Ovary (tissue), 9 donors: Measurements from ENCODE around the gene ENOX2. TPM values are rescaled to one million over a fixed set of nuclear protein-coding genes. Genes with fewer than 3 reads are reported as not detected.

Experiments used
- DNase-seq, 5 donors: peaks; one replicate each; pipeline ENCODE4 v3.0.0-alpha.2; 2019 to 2020
- H3K27ac ChIP-seq, 2 donors: fragments of 200-600 bp; one replicate each; pipeline versions ENCODE4 v1.5.1 to v1.8.0; 2019 to 2022
- H3K27me3 ChIP-seq: fragments of 200-600 bp; one replicate; pipeline ENCODE4 v1.8.0; 2022
- H3K36me3 ChIP-seq: fragments of 200-600 bp; sonication (generic); one replicate; pipeline ENCODE4 v1.5.1; 2019
- H3K4me1 ChIP-seq: one replicate; pipeline ENCODE4 v1.8.1; 2013; ENCODE audit warnings: mild to moderate bottlenecking, moderate library complexity; ENCODE audit not compliant: insufficient read depth
- H3K4me3 ChIP-seq: fragments of 200-600 bp; sonication (generic); one replicate; pipeline ENCODE4 v1.5.1; 2017
- H3K9me3 ChIP-seq, 2 donors: fragments of 200-600 bp in 1 of 2; sonication (generic) in 1 of 2; one replicate each; pipeline versions ENCODE4 v1.5.1 to v1.8.1; 2013 to 2019; ENCODE audit warnings: mild to moderate bottlenecking in 1 of 2, moderate library complexity in 1 of 2
- EP300 ChIP-seq: sonication (generic); formaldehyde crosslinking; IDR thresholded peaks from one replicate; pipeline ENCODE4 v1.6.1; 2017; ENCODE audit warnings: antibody characterized with exemption
- POLR2A ChIP-seq: fragments of 450-650 bp; IDR thresholded peaks from one replicate; pipeline ENCODE4 v1.6.1; 2017; ENCODE audit warnings: antibody characterized with exemption, mild to moderate bottlenecking, moderate library complexity
- WGBS, 3 donors: extraction: QIAGEN DNeasy Blood & Tissue Kit in 1 of 3; methylation state at CpG; one replicate each; pipeline versions ENCODE4 v1.1.5 to v1.1.7; 2013 to 2017; 5-methylcytosine and 5-hydroxymethylcytosine counted together
- intact Hi-C, 4 donors: fragments of 100-400 bp; cut with DNase I; formaldehyde crosslinking; loops; one replicate each; pipeline versions ENCODE4 v1.11.0 to v1.15.1; 2022 to 2023
- polyA plus RNA-seq, 2 donors: library from polyadenylated mRNA; stranded (reverse); fragments of 200-250 nt in 1 of 2; fragments of 350-450 nt in 1 of 2; fragmentation: Illumina TruSeq in 1 of 2; extraction: RNeasy Lipid Tissue Mini Kit (QIAGEN cat#74804) in 1 of 2; gene quantifications; one replicate each; pipeline ENCODE4 v1.2.3, GENCODE V29; 2013 to 2014
- total RNA-seq, 7 donors: library from RNA; depleted of rRNA in 2 of 7; stranded (reverse); fragments of >200 nt in 2 of 7; fragmentation: NEBNext Ultra II Directional in 3 of 7; extraction: Animal tissue kit (Norgen Biotek cat#: 25700) in 3 of 7; gene quantifications; one replicate each; pipeline versions ENCODE4 v1.1.0 to v1.2.4, GENCODE V29; 2016 to 2023
- TF ChIP-seq, protein P1 (sequence below), 3 donors: fragments of 450-650 bp in 2 of 3; fragments of 200-600 bp in 1 of 3; IDR thresholded peaks; one replicate each; pipeline versions ENCODE4 v1.5.1 to v1.8.0; 2016 to 2022; ENCODE audit warnings: antibody characterized with exemption in 3 of 3, mild to moderate bottlenecking in 1 of 3
- donor health status: DM: no; HTN: no; CAD: no; lungs with moderate emphysema.
- donor health status: DM: no; HTN: no; CAD: no.
- donor health status: Bipolar disorder and iron deficiency.
- donor health status: DM: yes; HTN: yes; CAD: no.
- donor health status: DM: no; HTN: no; CAD: no.
- donor health status: DM: yes; HTN: yes; CAD: no.

ENOX2 gene
- total and polyA plus RNA-seq, 9 donors = 5.4 to 17.8 (median 13.1) TPM

DNA sequence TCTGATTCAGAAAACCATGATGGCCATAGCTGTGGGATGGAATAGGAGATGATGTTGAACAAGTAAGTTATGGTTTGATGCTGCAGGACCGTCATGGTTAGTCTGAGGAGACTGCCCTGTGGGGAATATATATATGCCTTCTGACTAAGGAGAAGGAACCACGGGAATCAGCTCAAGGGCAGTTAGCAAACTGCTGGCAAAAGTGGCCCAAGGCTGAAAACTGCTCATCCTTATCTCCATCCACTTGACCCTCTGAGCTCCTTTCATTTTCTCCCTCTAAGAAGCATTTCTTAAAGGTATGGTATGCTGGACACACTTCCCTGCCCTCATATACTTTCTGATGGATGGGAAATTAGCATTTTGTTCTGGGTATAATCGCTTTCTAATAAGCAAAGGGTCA lies 161.9 kb downstream of the ENOX2 start:
- Histone ChIP-seq H3K4me1 (no peaks in the 10 kb centered on the region), H3K9me3 (no peaks in the 10 kb centered on the region), H3K4me3 (no peak overlapping the region), H3K27me3 (no peaks in the 10 kb centered on the region), H3K27ac (no peak overlapping the region), H3K36me3 (no peaks in the 10 kb centered on the region)
- intact Hi-C loops = no loop called here
- DNase-seq = no peak
- 58 to 71% (median 59%) methylated on average over 3 of the region's 3 CpGs for WGBS, 3 donors
- TF ChIP-seq EP300 (no peak), POLR2A (no peak)
- TF ChIP-seq, protein P1, sequence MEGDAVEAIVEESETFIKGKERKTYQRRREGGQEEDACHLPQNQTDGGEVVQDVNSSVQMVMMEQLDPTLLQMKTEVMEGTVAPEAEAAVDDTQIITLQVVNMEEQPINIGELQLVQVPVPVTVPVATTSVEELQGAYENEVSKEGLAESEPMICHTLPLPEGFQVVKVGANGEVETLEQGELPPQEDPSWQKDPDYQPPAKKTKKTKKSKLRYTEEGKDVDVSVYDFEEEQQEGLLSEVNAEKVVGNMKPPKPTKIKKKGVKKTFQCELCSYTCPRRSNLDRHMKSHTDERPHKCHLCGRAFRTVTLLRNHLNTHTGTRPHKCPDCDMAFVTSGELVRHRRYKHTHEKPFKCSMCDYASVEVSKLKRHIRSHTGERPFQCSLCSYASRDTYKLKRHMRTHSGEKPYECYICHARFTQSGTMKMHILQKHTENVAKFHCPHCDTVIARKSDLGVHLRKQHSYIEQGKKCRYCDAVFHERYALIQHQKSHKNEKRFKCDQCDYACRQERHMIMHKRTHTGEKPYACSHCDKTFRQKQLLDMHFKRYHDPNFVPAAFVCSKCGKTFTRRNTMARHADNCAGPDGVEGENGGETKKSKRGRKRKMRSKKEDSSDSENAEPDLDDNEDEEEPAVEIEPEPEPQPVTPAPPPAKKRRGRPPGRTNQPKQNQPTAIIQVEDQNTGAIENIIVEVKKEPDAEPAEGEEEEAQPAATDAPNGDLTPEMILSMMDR (IDR thresholded peaks at IDR 0.05) = no peak

DNA sequence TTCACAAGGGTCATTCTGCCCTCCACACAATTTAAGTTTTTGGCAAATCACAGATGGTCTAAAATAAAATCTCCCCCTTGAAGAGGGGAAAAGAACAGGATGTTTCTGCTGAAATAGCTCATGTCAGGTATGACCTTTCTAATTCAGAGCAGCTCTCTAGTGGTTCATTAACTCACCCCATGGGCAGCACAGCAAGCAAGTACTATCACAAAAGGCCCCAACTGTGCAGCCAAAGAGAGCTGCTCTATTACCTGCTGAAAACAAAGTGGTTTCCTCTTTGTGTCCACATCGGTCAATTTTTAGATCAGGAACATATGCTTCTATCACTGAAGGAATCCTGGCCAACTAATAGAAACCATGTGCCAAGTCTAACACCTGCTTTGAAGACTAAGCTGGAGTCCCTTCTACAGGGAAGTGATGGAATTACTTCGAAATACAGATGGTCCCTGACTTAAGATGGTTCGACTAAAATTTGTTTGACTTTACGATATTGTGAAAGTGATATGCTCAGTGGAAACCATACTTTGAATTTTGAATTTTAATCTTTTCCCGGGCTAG lies 164.3 kb downstream of the ENOX2 start:
- DNase-seq = no peak
- Histone ChIP-seq H3K27me3 (no peaks in the 10 kb centered on the region), H3K27ac (no peak overlapping the region), H3K9me3 (no peaks in the 10 kb centered on the region), H3K4me3 (no peak overlapping the region), H3K36me3 (no peaks in the 10 kb centered on the region), H3K4me1 (no peaks in the 10 kb centered on the region)
- TF ChIP-seq, protein P1 (IDR thresholded peaks at IDR 0.05) = no peak
- no peak for TF ChIP-seq POLR2A
- WGBS, 3 donors = 77 to 84% (median 80%) methylated on average over 5 of the region's 5 CpGs
- intact Hi-C loops = no loop called here

DNA sequence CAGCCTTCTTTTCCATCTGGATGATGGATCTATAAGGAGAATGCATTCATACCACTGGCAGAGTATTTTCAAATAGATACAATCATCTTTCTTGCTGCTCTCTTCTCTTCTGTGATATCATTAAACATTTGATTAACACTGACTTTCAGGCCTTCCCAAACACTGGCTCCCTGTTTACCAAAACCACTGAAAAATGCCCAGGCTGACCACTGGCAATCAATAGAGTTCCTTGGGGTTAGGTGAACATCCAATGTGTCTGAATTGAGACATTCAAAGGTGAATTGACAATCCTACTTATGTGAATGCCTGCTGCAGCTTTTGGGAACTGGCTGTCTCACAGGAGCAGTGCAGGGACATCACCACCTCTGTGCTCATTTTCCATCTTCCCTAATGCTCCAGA lies 168.3 kb downstream of the ENOX2 start:
- Histone ChIP-seq H3K4me1 (no peaks in the 10 kb centered on the region), H3K4me3 (no peak overlapping the region), H3K27ac (no peak overlapping the region), H3K9me3 (no peaks in the 10 kb centered on the region), H3K27me3 (no peaks in the 10 kb centered on the region), H3K36me3 (no peaks in the 10 kb centered on the region)
- DNase-seq = no peak
- intact Hi-C loops = no loop called here
- TF ChIP-seq EP300 (no peak), POLR2A (no peak)
- TF ChIP-seq, protein P1 (IDR thresholded peaks at IDR 0.05) = no peak

DNA sequence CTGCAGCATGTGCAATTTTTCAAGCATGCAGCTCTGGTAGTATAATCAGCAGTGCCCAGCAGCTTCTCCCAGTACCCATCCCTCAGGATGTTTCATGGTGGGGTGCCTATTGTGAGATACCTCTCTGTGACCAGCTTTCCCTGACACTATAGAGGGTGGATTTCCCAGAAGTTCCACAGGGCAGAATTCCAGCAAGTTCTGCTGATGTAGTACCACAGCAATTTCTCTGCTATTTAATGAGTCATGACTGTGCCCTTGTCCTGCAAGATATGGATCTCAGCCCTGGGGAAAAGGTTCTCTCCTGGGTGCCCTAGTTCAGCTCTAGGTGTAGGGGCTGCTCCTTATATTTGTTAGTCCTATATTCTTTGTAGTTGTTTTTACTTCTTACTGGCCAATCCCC lies 174.8 kb downstream of the ENOX2 start:
- no peaks in the 10 kb centered on the region for H3K9me3 ChIP-seq
- H3K4me3 ChIP-seq = no peak overlapping the region
- H3K27me3 ChIP-seq = no peaks in the 10 kb centered on the region
- intact Hi-C loops = no loop called here
- H3K27ac ChIP-seq = no peak overlapping the region
- no peaks in the 10 kb centered on the region for H3K36me3 ChIP-seq
- H3K4me1 ChIP-seq = no peaks in the 10 kb centered on the region
- TF ChIP-seq EP300 = no peak
- no peak for DNase-seq

DNA sequence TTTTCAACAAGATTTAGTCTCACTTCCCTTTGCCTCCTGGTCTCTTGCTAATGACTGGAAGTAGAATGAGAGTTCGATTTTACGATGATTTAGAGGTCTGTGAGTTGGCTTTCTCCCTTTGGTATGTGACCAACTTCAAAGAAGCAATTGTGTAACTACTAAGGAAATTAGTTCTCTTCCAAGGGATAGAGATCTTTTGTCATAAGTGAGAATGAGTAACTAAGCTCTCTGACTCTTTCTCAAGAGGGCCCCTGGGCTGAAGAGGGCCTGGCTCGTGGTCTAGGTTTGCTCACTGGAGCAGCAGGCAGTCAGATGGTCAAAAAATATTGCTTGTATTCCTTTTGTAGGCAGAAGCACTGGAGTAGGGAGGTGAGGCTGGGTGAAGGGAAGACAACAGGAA lies 176.3 kb downstream of the ENOX2 start:
- no peak for DNase-seq

More for the DNA sequence above, 176.3 kb downstream of the ENOX2 start:
- Histone ChIP-seq H3K9me3 (no peaks in the 10 kb centered on the region), H3K27ac (no peak overlapping the region), H3K27me3 (no peaks in the 10 kb centered on the region), H3K4me3 (no peak overlapping the region), H3K36me3 (no peaks in the 10 kb centered on the region), H3K4me1 (no peaks in the 10 kb centered on the region)
- no peak for TF ChIP-seq EP300
- TF ChIP-seq, protein P1 (IDR thresholded peaks at IDR 0.05) = no peak
- TF ChIP-seq POLR2A = no peak
- intact Hi-C loops = no loop called here
- WGBS, 3 donors = 55 to 65% (median 60%) methylated on average over 3 of the region's 3 CpGs
